IPS-18a (cell line): Measurements from ENCODE around the gene RPL10L.

Experiments used
- H3K27ac ChIP-seq: one replicate; pipeline ENCODE4 v1.5.1; 2013; ENCODE audit warnings: low read length
- H3K27me3 ChIP-seq: one replicate; pipeline ENCODE4 v1.6.1; 2013; ENCODE audit warnings: mild to moderate bottlenecking, low read length; ENCODE audit not compliant: control insufficient read depth, insufficient read depth
- H3K36me3 ChIP-seq: one replicate; pipeline ENCODE4 v1.6.1; 2013; ENCODE audit warnings: low read depth, low read length; ENCODE audit not compliant: control insufficient read depth
- H3K4me1 ChIP-seq: one replicate; pipeline ENCODE4 v1.6.1; 2013; ENCODE audit warnings: low read depth, low read length; ENCODE audit not compliant: control insufficient read depth
- H3K4me3 ChIP-seq: one replicate; pipeline ENCODE4 v1.5.1; 2013; ENCODE audit warnings: low read length
- H3K9ac ChIP-seq: one replicate; pipeline ENCODE4 v1.6.1; 2013; ENCODE audit warnings: mild to moderate bottlenecking, low read length, moderate library complexity
- H3K9me3 ChIP-seq: one replicate; pipeline ENCODE4 v1.6.1; 2013; ENCODE audit warnings: low read depth, low read length; ENCODE audit not compliant: control insufficient read depth

Gene RPL10L

DNA sequence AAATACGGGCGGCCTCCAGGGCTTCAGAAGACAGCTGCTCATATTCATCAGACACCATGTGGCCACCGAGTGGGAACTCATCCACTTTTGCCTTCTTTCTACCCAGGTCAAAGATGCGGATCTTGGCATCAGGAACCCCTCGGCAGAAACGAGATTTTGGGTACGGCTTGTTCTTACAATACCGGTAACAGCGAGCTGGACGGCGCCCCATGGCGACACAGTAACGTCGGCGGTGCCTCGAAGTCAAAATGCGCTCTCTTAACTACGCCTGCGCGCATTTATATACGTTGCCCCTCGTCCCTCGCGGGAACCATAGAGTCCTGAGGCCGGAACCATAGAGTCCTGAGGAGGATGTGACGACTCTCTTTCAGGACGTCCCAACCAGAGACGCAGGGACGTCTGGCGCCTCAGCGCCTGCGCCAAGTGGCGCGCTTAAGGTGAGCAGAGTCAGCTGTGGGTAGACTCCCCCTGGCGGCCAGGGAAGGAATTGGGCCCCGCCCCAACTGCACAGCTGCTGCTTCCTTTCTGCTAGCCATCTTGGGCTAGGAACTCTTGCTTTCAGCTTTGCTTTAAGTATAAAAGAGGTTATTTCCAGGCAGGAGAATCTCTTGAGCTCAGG, at the start of gene RPL10L:
RPL10L (minus strand) TSS at position 256 of the 619 bp plus-strand sequence; CDS start at position 211, 45 bp downstream.
- Histone ChIP-seq H3K9ac (no peak within 1 kb of the TSS), H3K36me3 (no peaks in the 10 kb centered on the region), H3K27ac (no peak within 1 kb of the TSS), H3K9me3 (no peaks in the 10 kb centered on the region), H3K4me1 (no peaks in the 10 kb centered on the region), H3K27me3 (no peaks in the 10 kb centered on the region), H3K4me3 (no peak within 1 kb of the TSS)

DNA sequence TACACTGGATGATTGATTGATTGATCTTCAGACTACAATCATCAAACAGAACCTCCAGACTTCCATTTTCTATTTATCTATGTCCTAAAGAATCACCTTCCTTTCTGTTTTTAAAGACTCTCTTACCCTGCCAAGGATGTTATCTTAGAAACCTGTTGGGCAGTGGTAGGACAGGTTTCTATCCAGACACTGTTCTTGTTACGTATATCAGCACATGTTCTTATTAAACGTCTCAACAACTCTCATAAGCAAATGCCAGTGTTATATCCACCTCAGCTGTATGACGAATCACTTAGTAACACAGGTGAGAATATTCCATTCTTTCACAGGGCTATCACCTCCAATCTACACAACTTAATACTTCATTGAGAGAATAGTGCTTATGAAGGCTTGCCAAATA, 40.2 kb upstream of the RPL10L start:
- H3K4me3 ChIP-seq, result no peak overlapping the region
- no peaks in the 10 kb centered on the region for H3K36me3 ChIP-seq
- H3K9me3 ChIP-seq, result no peaks in the 10 kb centered on the region
- no peaks in the 10 kb centered on the region for H3K27me3 ChIP-seq
- no peaks in the 10 kb centered on the region for H3K4me1 ChIP-seq
- no peak overlapping the region for H3K9ac ChIP-seq
- H3K27ac ChIP-seq, result no peak overlapping the region

DNA sequence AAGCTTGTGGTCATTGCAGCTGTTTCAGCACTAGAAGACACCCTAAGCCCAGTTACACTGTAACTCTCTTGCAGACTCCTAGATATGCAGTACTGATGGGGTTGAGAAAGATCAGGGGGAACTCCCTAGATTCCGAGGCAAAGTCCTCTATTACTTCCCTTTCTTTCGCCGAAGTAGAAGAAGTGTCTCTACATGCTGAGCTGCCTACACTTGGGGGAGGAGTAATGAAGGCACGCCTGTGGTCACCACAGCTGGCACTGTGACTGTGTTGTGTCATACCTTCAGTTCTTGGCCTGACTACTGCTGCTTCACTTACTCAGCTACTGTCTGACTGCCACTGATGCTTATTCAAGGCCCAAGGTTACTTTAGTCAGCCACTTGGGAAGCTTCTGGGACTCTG, 35.1 kb upstream of the RPL10L start:
- Histone ChIP-seq H3K27ac (no peak overlapping the region), H3K4me1 (no peaks in the 10 kb centered on the region), H3K9me3 (no peaks in the 10 kb centered on the region), H3K4me3 (no peak overlapping the region), H3K27me3 (no peaks in the 10 kb centered on the region), H3K9ac (no peak overlapping the region), H3K36me3 (no peaks in the 10 kb centered on the region)

DNA sequence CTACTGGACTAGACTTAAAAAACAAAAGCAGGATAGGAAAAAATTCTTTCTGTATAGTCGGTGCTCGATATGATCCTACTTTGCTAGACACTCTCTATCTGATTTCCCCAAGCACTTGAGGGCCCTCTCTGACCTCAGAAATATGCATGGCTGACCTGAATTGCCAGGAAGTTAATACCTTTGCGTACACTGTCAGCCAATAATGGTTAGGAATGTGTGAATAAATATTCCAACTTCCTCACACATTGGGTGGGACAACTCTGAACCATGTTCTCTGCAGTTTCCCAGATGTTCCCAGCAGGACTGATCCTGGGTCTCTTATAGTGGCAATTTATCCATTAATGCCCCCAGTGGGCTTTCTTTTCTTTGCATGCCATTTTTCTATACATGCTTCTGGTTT, 20.5 kb upstream of the RPL10L start:
- no peaks in the 10 kb centered on the region for H3K27me3 ChIP-seq
- no peak overlapping the region for H3K9ac ChIP-seq
- no peak overlapping the region for H3K27ac ChIP-seq
- no peak overlapping the region for H3K4me3 ChIP-seq
- H3K36me3 ChIP-seq, result no peaks in the 10 kb centered on the region
- H3K4me1 ChIP-seq, result no peaks in the 10 kb centered on the region
- H3K9me3 ChIP-seq, result no peaks in the 10 kb centered on the region

DNA sequence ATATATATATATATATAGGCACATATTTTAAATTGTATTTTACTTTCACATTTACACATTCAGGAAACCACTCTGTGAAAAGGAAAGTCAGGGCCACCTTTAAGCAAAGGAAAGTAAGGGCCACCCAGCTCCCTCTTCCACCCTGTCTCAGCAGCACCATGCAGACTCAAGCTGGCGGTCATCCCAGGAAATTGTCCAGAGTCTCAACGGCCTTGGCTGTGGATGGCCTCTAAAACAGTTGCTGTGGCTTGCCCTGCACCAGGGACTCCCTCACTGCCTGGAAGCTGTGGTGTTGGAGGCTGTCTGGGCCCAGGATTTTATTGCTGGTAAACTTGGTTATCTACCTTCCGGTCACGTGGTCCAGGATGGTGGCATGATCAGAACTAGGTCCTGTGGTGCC, 11.8 kb upstream of the RPL10L start:
- Histone ChIP-seq H3K27ac (no peak overlapping the region), H3K9ac (no peak overlapping the region), H3K4me3 (no peak overlapping the region), H3K27me3 (no peaks in the 10 kb centered on the region), H3K4me1 (no peaks in the 10 kb centered on the region), H3K9me3 (no peaks in the 10 kb centered on the region), H3K36me3 (no peaks in the 10 kb centered on the region)

DNA sequence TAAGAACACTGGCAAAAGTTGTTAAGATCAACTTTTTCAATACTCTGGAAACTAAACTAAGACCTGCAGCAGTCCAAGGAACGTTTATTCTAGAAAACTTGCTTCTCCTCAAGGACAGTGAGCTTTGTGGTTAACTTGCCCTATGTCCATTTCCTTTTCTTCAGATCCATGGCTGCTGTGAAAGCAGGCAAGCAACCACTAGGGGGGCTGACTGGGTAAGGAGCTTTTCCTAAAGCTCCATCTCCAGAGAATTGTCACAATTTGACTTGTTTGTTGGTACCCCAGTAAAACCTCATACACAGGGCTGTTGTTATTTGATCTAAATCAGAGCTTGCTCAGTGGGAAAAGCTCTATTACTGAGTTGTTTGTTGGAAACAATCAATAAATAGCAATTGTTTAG, 10.1 kb upstream of the RPL10L start:
- Histone ChIP-seq H3K4me1 (no peaks in the 10 kb centered on the region), H3K4me3 (no peak overlapping the region), H3K36me3 (no peaks in the 10 kb centered on the region), H3K9me3 (no peaks in the 10 kb centered on the region), H3K9ac (no peak overlapping the region), H3K27ac (no peak overlapping the region), H3K27me3 (no peaks in the 10 kb centered on the region)

DNA sequence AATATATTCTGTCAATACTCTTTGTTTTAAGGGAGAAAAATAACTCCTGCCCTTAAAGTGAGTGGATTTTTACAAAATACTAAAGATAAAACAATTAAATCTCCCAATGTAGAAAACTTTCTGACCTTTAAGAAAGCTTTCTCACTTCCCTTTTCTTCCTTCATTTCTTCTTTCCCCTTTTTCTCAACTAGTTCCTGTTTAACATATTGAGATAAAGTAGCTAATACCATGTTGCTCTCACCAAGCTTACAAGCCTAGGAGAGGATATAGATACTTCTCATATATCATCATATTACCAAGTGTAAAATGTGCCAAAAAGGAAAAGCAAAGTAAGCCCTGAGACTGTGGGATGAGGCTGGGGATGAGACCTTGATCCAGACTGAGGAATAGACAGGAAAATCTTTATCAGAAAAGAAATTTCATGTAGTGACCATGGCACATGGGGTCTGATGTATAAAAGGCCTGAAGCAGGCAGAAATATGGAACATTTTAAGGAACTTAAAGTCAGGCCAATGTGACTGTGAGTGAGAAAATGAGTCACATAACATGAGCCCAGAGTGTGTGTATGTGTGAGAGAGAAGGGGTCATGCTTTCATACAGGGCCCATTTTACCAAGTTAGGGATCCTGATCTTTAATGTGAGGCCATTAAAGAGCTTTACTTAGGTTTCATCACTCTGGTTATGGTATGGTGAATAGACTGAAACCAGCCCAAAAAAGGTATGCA, 1.6 kb upstream of the RPL10L start:
- Histone ChIP-seq H3K9ac (no peak overlapping the region), H3K27me3 (no peaks in the 10 kb centered on the region), H3K9me3 (no peaks in the 10 kb centered on the region), H3K27ac (no peak overlapping the region), H3K4me3 (no peak overlapping the region), H3K36me3 (no peaks in the 10 kb centered on the region), H3K4me1 (no peaks in the 10 kb centered on the region)

DNA sequence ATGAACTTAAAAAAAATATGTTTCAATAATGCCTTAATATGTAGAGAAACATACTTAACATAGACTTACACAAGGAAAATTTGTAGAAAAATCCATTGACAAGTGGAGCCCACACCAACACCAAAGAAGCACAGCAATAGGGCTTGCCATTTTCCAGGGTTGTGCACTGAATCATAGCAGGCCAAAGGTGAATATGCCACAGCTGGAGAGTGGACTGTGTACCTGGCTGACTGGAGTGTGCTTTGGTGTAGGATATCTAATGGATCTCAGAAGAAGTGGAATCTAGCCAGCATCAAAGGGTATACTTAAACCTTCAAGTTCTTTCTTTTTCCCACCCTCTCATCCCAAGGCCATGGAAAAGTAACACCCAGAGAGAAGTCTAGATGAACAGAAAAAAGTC, 4.8 kb downstream of the RPL10L start:
- H3K9ac ChIP-seq, result no peak overlapping the region
- H3K36me3 ChIP-seq, result no peaks in the 10 kb centered on the region
- H3K27ac ChIP-seq, result no peak overlapping the region
- no peaks in the 10 kb centered on the region for H3K9me3 ChIP-seq
- H3K4me3 ChIP-seq, result no peak overlapping the region
- no peaks in the 10 kb centered on the region for H3K27me3 ChIP-seq
- H3K4me1 ChIP-seq, result no peaks in the 10 kb centered on the region

DNA sequence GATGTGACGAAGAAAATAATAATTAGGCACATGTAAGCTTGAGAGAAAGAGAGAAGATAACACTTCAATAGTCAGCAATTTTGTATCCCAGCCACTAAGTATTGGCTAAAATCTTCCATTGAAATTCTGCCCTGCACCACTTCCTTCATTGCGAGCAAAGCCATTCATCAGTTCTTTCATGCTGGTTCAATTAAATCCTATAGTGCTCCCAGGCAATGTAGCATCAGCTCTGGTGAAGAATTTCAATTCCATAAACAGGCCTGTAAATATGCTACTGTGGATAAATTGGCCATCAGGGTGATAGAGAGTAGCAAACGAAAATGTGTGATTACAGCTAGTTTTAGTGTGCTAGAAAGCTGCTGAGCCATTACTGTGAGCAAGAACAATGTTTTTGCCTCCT, 24.7 kb downstream of the RPL10L start:
- no peaks in the 10 kb centered on the region for H3K27me3 ChIP-seq
- H3K4me3 ChIP-seq, result no peak overlapping the region
- no peak overlapping the region for H3K9ac ChIP-seq
- H3K36me3 ChIP-seq, result no peaks in the 10 kb centered on the region
- H3K4me1 ChIP-seq, result peaks cover 6% of the 10 kb centered on the region
- H3K27ac ChIP-seq, result no peak overlapping the region
- no peaks in the 10 kb centered on the region for H3K9me3 ChIP-seq
